Breast epithelium (tissue), 3 donors: ENCODE measurements around the gene DEFB129.

Experiments
- CTCF ChIP-seq, 3 donors: fragments of 450-650 bp; IDR thresholded peaks; one replicate each; pipeline ENCODE4 v1.5.1; 2016 to 2017; ENCODE audit warnings: antibody characterized with exemption in 3 of 3, mild to moderate bottlenecking in 3 of 3, moderate library complexity in 3 of 3
- POLR2A ChIP-seq: fragments of 450-650 bp; IDR thresholded peaks from one replicate; pipeline ENCODE4 v1.6.1; 2016; ENCODE audit warnings: antibody characterized with exemption, mild to moderate bottlenecking, moderate library complexity

DNA sequence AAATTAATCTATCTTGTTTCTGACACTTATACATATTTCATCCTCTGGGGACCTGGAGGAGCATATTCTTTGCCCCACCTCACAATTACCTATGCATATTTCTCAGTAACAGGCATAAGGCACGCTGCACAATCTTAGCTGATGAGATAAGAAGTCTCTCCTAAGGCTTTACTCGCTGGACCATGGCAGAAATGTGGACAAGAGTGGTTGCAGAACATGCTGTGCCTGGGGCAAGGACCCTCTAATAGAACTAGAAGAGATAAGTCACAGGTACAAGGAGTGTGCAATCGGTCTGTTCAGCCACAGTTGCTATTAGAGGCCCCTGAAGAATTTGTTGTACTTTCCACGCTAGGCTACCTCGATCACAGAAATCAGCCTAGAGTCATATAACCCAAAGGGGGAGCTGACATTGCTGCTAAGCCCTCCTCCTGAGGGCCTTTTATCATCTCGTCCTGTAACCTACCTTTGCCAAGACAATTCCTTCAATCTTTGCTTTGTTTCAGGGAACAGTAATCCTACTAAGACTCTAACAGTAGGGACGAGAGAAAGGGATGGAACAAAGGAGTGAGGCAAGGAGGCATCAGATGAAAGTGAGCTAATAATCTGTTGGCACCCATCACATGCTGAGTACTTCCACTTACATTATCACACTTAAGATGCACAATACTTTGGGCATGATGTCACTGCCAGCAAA lies 16.1 kb upstream of the DEFB129 start:
- no peak for TF ChIP-seq POLR2A
- no peak for TF ChIP-seq CTCF (IDR thresholded peaks at IDR 0.05)
